ENCODE data around the gene MTCL1.
A peak's percentile ranks its signal among the peaks of the same experiment; 100 is the strongest.

Gene MTCL1

GRCh38 chr18:8699948-8700347 is 5.4 kb upstream of the MTCL1 start:
- H3K9me3 ChIP-seq (ENCODE audit: control insufficient read depth, insufficient read depth, low read length): no peaks in the 10 kb centered on the region
- H3K9ac ChIP-seq (ENCODE audit: low read depth, low read length): no peak overlapping the region
- H3K36me3 ChIP-seq (ENCODE audit: insufficient read depth, low read length): no peaks in the 10 kb centered on the region
- H3K4me1 ChIP-seq (ENCODE audit: insufficient read depth, low read length): peaks cover 17% of the 10 kb centered on the region

DNA sequence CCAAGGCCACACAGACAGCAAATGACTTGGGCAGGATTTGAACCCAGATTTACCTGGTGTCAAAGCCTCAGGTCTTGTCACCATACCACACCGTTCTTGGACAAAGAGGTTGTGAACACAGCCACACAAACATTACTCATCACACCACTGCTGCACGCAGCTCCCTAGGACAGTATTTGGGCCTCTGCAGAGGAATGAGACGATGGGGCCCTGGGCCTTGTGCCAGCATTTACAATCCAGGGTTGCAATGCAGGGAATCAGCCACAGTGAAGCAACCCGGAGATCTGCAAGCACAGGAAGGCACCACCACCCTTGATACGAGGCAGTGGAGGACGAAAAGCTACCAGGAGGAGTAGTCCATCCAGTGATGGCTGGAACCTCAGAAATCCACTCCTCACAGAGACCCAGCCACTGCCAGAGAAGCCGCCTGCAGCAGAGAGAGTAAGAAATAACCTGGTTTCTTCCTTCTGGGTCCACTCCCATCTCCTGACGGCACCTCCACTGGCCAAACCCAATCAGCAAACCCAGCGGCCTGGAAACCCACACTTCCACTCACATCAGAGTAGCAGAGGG is 3.7 kb upstream of the MTCL1 start:
- no peak overlapping the region for H3K9ac ChIP-seq (ENCODE audit: low read depth, low read length)
- H3K9me3 ChIP-seq (ENCODE audit: control insufficient read depth, insufficient read depth, low read length): no peaks in the 10 kb centered on the region
- H3K4me1 ChIP-seq (ENCODE audit: insufficient read depth, low read length): peaks cover 17% of the 10 kb centered on the region

GRCh38 chr18:8702668-8703067 is 2.7 kb upstream of the MTCL1 start:
- Histone ChIP-seq H3K4me1 (ENCODE audit: insufficient read depth, low read length) (peaks cover 18% of the 10 kb centered on the region), H3K9ac (ENCODE audit: low read depth, low read length) (no peak overlapping the region; the same call in 1 of the 2 replicates), H3K9me3 (ENCODE audit: control insufficient read depth, insufficient read depth, low read length) (no peaks in the 10 kb centered on the region), H3K36me3 (ENCODE audit: insufficient read depth, low read length) (no peaks in the 10 kb centered on the region)

More for the DNA sequence above, 3.7 kb upstream of the MTCL1 start:
- H3K36me3 ChIP-seq (ENCODE audit: insufficient read depth, low read length): no peaks in the 10 kb centered on the region

- Histone ChIP-seq H3K9me3 (ENCODE audit: control insufficient read depth, insufficient read depth, low read length) (no peaks in the 10 kb centered on the region), H3K36me3 (ENCODE audit: insufficient read depth, low read length) (no peaks in the 10 kb centered on the region), H3K4me1 (ENCODE audit: insufficient read depth, low read length) (peaks cover 23% of the 10 kb centered on the region), H3K9ac (ENCODE audit: low read depth, low read length) (peak overlapping the region; percentile 59)
These were observed 2.2 kb upstream of the MTCL1 start for GRCh38 chr18:8703092-8703709.

- peaks cover 29% of the 10 kb centered on the region for H3K4me1 ChIP-seq (ENCODE audit: insufficient read depth, low read length)
- peak overlapping the region; percentile 59; the same call in 1 of the 2 replicates for H3K9ac ChIP-seq (ENCODE audit: low read depth, low read length)
- no peaks in the 10 kb centered on the region for H3K9me3 ChIP-seq (ENCODE audit: control insufficient read depth, insufficient read depth, low read length)
- H3K36me3 ChIP-seq (ENCODE audit: insufficient read depth, low read length): no peaks in the 10 kb centered on the region
These were observed 1.5 kb upstream of the MTCL1 start for GRCh38 chr18:8703781-8704301.

GRCh38 chr18:8704361-8705237 is 757 bp upstream of the MTCL1 start:
- Histone ChIP-seq H3K36me3 (ENCODE audit: insufficient read depth, low read length) (0 out of 2 replicates have a peak, but pooled peaks cover 3% of the 10 kb centered on the region), H3K4me1 (ENCODE audit: insufficient read depth, low read length) (peaks cover 36% of the 10 kb centered on the region), H3K9ac (ENCODE audit: low read depth, low read length) (peak overlapping the region; percentile 59; the same call in 1 of the 2 replicates), H3K9me3 (ENCODE audit: control insufficient read depth, insufficient read depth, low read length) (no peaks in the 10 kb centered on the region)

DNA sequence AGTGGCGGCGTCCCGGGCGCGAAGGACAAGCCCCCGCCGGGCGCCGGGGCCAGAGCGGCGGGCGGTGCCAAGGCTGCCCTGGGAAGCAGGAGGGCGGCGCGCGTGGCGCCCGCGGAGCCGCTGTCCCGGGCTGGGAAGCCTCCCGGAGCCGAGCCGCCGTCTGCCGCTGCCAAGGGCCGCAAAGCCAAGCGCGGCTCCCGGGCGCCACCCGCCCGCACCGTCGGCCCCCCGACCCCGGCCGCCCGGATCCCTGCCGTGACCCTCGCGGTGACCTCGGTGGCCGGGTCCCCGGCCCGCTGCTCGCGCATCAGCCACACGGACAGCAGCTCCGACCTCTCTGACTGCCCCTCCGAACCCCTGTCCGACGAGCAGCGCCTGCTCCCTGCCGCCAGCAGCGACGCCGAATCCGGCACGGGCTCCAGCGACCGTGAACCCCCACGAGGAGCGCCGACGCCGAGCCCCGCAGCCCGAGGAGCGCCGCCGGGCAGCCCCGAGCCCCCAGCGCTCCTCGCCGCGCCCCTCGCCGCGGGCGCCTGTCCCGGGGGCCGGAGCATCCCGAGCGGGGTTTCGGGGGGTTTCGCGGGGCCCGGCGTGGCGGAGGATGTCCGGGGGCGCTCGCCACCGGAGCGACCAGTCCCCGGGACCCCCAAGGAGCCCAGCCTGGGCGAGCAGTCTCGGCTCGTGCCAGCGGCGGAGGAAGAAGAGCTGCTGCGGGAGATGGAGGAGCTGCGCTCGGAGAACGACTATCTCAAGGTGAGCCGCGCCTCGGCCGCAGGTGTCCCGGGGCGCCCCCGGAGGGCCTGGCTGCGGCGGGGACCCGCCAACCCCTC is 820 bp downstream of the MTCL1 start:
- Histone ChIP-seq H3K9me3 (ENCODE audit: control insufficient read depth, insufficient read depth, low read length) (no peaks in the 10 kb centered on the region), H3K9ac (ENCODE audit: low read depth, low read length) (peak overlapping the region; percentile 56), H3K36me3 (ENCODE audit: insufficient read depth, low read length) (0 out of 2 replicates have a peak, but pooled peaks cover 3% of the 10 kb centered on the region), H3K4me1 (ENCODE audit: insufficient read depth, low read length) (peaks cover 36% of the 10 kb centered on the region)

GRCh38 chr18:8706791-8707555 is 1.6 kb downstream of the MTCL1 start:
- peak overlapping the region; percentile 56 for H3K9ac ChIP-seq (ENCODE audit: low read depth, low read length)
- H3K4me1 ChIP-seq (ENCODE audit: insufficient read depth, low read length): peaks cover 36% of the 10 kb centered on the region
- H3K9me3 ChIP-seq (ENCODE audit: control insufficient read depth, insufficient read depth, low read length): no peaks in the 10 kb centered on the region
- H3K36me3 ChIP-seq (ENCODE audit: insufficient read depth, low read length): 0 out of 2 replicates have a peak, but pooled peaks cover 3% of the 10 kb centered on the region

DNA sequence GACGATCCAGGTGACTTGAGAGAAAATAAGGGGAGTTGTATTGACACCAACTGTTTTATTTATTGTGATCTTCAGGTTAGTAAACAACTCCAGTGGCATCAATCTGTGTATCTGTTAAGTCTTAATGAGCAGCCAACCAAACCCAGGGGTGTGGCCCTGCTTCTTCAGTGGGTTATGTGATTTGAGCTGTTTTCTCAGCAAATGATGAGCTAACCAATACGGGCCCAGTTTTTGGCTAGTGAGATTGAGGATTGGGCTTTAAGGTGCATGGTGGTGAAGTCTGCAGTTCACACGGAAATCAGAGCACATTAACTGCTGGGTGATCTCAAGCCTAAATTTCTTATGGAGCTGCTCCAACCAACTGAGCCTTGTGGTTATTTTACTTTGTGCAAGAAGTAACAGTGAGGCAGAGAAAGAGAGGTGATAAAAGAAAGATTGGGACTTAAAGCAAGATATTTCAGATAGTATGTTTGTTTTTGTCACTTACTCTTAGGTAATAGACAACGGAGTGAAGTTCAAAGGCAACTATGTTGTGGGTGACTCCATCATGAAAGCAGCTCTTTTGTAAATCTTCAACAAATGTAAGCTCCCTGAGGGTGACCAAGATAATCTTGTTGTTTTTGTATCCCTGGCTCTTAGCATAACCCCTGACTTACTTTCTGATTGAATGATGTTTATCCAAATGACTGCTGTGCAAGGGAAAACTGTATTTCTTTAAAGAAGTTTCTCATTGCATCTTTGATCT is 2.4 kb downstream of the MTCL1 start:
- Histone ChIP-seq H3K4me1 (ENCODE audit: insufficient read depth, low read length) (peaks cover 38% of the 10 kb centered on the region), H3K9me3 (ENCODE audit: control insufficient read depth, insufficient read depth, low read length) (no peaks in the 10 kb centered on the region), H3K9ac (ENCODE audit: low read depth, low read length) (peak overlapping the region; percentile 56), H3K36me3 (ENCODE audit: insufficient read depth, low read length) (0 out of 2 replicates have a peak, but pooled peaks cover 3% of the 10 kb centered on the region)

DNA sequence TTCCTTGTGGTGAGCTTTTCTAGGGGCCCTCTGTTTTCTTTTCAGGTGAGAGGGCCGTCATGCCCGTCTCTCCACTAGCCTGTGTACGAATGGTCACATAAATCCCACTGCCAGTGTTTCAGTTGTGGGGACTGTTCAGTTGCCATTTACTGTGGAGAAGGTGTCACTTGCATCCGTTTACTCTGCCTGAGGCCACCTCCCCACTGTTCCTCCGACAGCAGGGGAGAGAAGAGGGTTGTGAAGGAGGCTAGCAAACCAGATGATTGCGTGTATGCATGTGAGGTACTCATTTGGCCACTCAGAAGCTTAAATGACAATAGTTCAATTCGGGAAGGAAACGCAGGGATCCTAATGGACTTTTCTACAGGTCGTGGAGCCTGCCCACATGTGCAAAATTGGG is 3.3 kb downstream of the MTCL1 start:
- Histone ChIP-seq H3K36me3 (ENCODE audit: insufficient read depth, low read length) (0 out of 2 replicates have a peak, but pooled peaks cover 3% of the 10 kb centered on the region), H3K4me1 (ENCODE audit: insufficient read depth, low read length) (peaks cover 30% of the 10 kb centered on the region), H3K9me3 (ENCODE audit: control insufficient read depth, insufficient read depth, low read length) (no peaks in the 10 kb centered on the region), H3K9ac (ENCODE audit: low read depth, low read length) (no peak overlapping the region; the same call in 1 of the 2 replicates)

- Histone ChIP-seq H3K36me3 (ENCODE audit: insufficient read depth, low read length) (peaks cover 3% of the 10 kb centered on the region; the same call in 1 of the 2 replicates), H3K9ac (ENCODE audit: low read depth, low read length) (no peak overlapping the region), H3K4me1 (ENCODE audit: insufficient read depth, low read length) (peaks cover 25% of the 10 kb centered on the region), H3K9me3 (ENCODE audit: control insufficient read depth, insufficient read depth, low read length) (no peaks in the 10 kb centered on the region)
These were observed 4.1 kb downstream of the MTCL1 start for GRCh38 chr18:8709248-8710059.

- Histone ChIP-seq H3K9ac (ENCODE audit: low read depth, low read length) (no peak overlapping the region), H3K9me3 (ENCODE audit: control insufficient read depth, insufficient read depth, low read length) (no peaks in the 10 kb centered on the region), H3K36me3 (ENCODE audit: insufficient read depth, low read length) (peaks cover 3% of the 10 kb centered on the region; the same call in 1 of the 2 replicates), H3K4me1 (ENCODE audit: insufficient read depth, low read length) (peaks cover 29% of the 10 kb centered on the region)
These were observed 6.4 kb downstream of the MTCL1 start for GRCh38 chr18:8711736-8712135.
